B cell (primary cell): Measurements from ENCODE around the gene PHACTR3.

Experiments
- CTCF ChIP-seq: fragments of 200-600 bp; IDR thresholded peaks from one replicate; pipeline ENCODE4 v1.8.0; 2022; ENCODE audit warnings: antibody characterized with exemption, mild to moderate bottlenecking
- EZH2 ChIP-seq: IDR thresholded peaks from 2 replicates; pipeline ENCODE4 v1.6.1; 2012; ENCODE audit warnings: borderline replicate concordance, low read depth, mild to moderate bottlenecking, moderate library complexity, low read length; ENCODE audit not compliant: insufficient read depth, poor library complexity, severe bottlenecking

GRCh38 chr20:59683181-59683580, 78.8 kb downstream of the PHACTR3 start:
- TF ChIP-seq CTCF (no peak), EZH2 (no peak)
